Peyer's patch (tissue), 4 donors: ENCODE data around the gene RNF44.

ENCODE experiments used
- POLR2A ChIP-seq, 2 donors: fragments of 450-650 bp; IDR thresholded peaks; one replicate each; pipeline ENCODE4 v1.5.1; 2017; ENCODE audit warnings: antibody characterized with exemption in 2 of 2, mild to moderate bottlenecking in 2 of 2, moderate library complexity in 2 of 2
- TF ChIP-seq, protein P1 (sequence below), 6 experiments: fragments of 450-650 bp in 4 of 6; fragments of 200-600 bp in 2 of 6; sonication (generic) in 1 of 6; IDR thresholded peaks; one replicate each; pipeline ENCODE4 v1.5.1; 2017 to 2019; ENCODE audit warnings: antibody characterized with exemption in 6 of 6, mild to moderate bottlenecking in 3 of 6, moderate library complexity in 1 of 6

DNA sequence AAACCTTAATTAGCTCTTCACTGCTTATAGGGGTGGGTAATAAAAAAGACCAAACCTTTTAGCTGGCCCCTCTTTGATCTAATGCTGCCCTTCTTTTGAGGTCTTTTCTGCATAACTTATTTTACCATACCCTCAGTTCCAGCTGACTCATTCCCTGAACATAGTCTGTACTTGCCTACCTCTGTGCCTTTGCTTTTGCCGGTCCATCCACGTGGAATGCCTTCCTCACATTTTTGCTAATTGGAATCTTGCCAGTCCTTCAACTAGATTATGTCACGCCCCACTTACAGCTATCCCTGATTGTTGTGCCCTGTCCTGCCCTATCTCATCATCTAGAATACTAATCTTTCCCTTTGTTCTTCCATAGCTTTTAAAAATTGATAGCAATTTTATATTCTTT, 44.8 kb downstream of the RNF44 start:
- TF ChIP-seq, protein P1, sequence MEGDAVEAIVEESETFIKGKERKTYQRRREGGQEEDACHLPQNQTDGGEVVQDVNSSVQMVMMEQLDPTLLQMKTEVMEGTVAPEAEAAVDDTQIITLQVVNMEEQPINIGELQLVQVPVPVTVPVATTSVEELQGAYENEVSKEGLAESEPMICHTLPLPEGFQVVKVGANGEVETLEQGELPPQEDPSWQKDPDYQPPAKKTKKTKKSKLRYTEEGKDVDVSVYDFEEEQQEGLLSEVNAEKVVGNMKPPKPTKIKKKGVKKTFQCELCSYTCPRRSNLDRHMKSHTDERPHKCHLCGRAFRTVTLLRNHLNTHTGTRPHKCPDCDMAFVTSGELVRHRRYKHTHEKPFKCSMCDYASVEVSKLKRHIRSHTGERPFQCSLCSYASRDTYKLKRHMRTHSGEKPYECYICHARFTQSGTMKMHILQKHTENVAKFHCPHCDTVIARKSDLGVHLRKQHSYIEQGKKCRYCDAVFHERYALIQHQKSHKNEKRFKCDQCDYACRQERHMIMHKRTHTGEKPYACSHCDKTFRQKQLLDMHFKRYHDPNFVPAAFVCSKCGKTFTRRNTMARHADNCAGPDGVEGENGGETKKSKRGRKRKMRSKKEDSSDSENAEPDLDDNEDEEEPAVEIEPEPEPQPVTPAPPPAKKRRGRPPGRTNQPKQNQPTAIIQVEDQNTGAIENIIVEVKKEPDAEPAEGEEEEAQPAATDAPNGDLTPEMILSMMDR (IDR thresholded peaks at IDR 0.05): no peak
- no peak for TF ChIP-seq POLR2A (IDR thresholded peaks at IDR 0.05)
